HepG2 (cell line): ENCODE measurements around the gene XPNPEP2. TPM values are rescaled to one million over a fixed set of nuclear protein-coding genes. Genes with fewer than 3 reads are reported as not detected.

Experiments
- ATAC-seq: fragments of 200-7000 bp; cut with Tn5 transposase; 3 replicates; pipeline ENCODE4 v1.9.1; 2020; ENCODE audit warnings: mild to moderate bottlenecking, moderate library complexity
- BruUV-seq: library from RNA; stranded (reverse); fragments of 400-500 nt; replicated peaks from 2 replicates; lab custom pipeline; 2021; lab: Mats Ljungman, UMichigan
- CTCF ChIA-PET: fragments of 300-600 bp; formaldehyde crosslinking; extraction: SDS; loops from one replicate; lab custom pipeline; 2021; ENCODE audit warnings: low total read pairs, inconsistent platforms, low intra/inter-chr PET ratio; lab: Yijun Ruan, JAX
- POLR2A ChIA-PET: fragments of 350-600 bp; sonication (Branson Sonifier 250); formaldehyde crosslinking; loops from one replicate; lab custom pipeline; 2020; ENCODE audit warnings: antibody characterized with exemption, inconsistent platforms; lab: Yijun Ruan, JAX
- DNase-seq: peaks from one replicate; pipeline ENCODE4 v3.0.0-alpha.2; 2015; ENCODE audit warnings: low spot score
- FAIRE-seq: peaks from 3 replicates; lab custom pipeline; 2011; peaks lifted over from hg19 to GRCh38; lab: Jason Lieb, UNC
- H2AFZ ChIP-seq: one replicate; pipeline ENCODE4 v1.6.1; 2011; ENCODE audit warnings: low read length, inconsistent platforms
- H3K27ac ChIP-seq: fragments of 300-600 bp; 3 replicates; pipeline ENCODE4 v1.8.0; 2011; ENCODE audit warnings: mixed run types, mild to moderate bottlenecking, mixed read lengths, low read length, inconsistent platforms; ENCODE audit not compliant: insufficient read depth; ENCODE audit errors: extremely low read length
- H3K27me3 ChIP-seq, 2 experiments: fragments of 200-600 bp in 1 of 2; 2 replicates in 1 of 2; 3 replicates in 1 of 2; pipeline versions ENCODE4 v1.6.0 to v1.8.0; 2011; ENCODE audit warnings: low read length in 2 of 2, mild to moderate bottlenecking in 2 of 2, moderate library complexity in 2 of 2, inconsistent platforms in 1 of 2; ENCODE audit not compliant: insufficient read depth in 2 of 2, control insufficient read depth in 1 of 2
- H3K36me3 ChIP-seq, 2 experiments: fragments of 200-600 bp in 1 of 2; replicated peaks in 1 of 2; 2 replicates in 1 of 2; 3 replicates in 1 of 2; pipeline versions ENCODE4 v1.5.1 to v1.8.0; 2011; ENCODE audit warnings: low read length in 2 of 2, inconsistent platforms in 1 of 2; ENCODE audit not compliant: insufficient read depth in 2 of 2, control insufficient read depth in 1 of 2
- H3K4me1 ChIP-seq: 2 replicates; pipeline ENCODE4 v1.5.1; 2012; ENCODE audit warnings: low read length, inconsistent platforms; ENCODE audit not compliant: insufficient read depth
- H3K4me2 ChIP-seq: 2 replicates; pipeline ENCODE4 v1.6.0; 2011; ENCODE audit warnings: low read depth, low read length, inconsistent platforms
- H3K4me3 ChIP-seq, 3 experiments: fragments of 200-600 bp in 1 of 3; sonication (generic), shearing (Covaris generic) in 1 of 3; replicated peaks in 1 of 3; 2 replicates each; pipeline ENCODE4 v1.5.1; 2011 to 2016; ENCODE audit warnings: low read length in 3 of 3, inconsistent platforms in 2 of 3, low read depth in 2 of 3, mild to moderate bottlenecking in 2 of 3, control low read depth in 1 of 3, mixed read lengths in 1 of 3; ENCODE audit not compliant: insufficient read depth in 1 of 3
- H3K79me2 ChIP-seq: one replicate; pipeline ENCODE4 v1.6.1; 2011; ENCODE audit warnings: low read length, inconsistent platforms; ENCODE audit not compliant: insufficient read depth
- H3K9ac ChIP-seq: 2 replicates; pipeline ENCODE4 v1.6.0; 2011; ENCODE audit warnings: mild to moderate bottlenecking, low read depth, low read length, inconsistent platforms; ENCODE audit not compliant: insufficient read depth
- H3K9me3 ChIP-seq: 2 replicates; pipeline ENCODE4 v1.5.1; 2012; ENCODE audit warnings: mild to moderate bottlenecking, low read length
- H4K20me1 ChIP-seq: 2 replicates; pipeline ENCODE4 v1.6.0; 2011; ENCODE audit warnings: inconsistent platforms, mild to moderate bottlenecking, low read length, moderate library complexity; ENCODE audit not compliant: insufficient read depth
- ARNT2 ChIP-seq: sonication (generic); formaldehyde crosslinking; IDR thresholded peaks from 2 replicates; pipeline ENCODE4 v1.8.0; 2022; ENCODE audit warnings: mild to moderate bottlenecking, low read depth, missing genetic modification reagents, moderate library complexity
- CBFB ChIP-seq: sonication (generic); formaldehyde crosslinking; IDR thresholded peaks from 2 replicates; pipeline ENCODE4 v1.4.0; 2020; ENCODE audit warnings: missing genetic modification reagents
- FOXP4 ChIP-seq: sonication (generic); formaldehyde crosslinking; IDR thresholded peaks from 2 replicates; pipeline ENCODE4 v1.4.0; 2020; ENCODE audit warnings: missing genetic modification reagents
- GTF3A ChIP-seq: sonication (generic); formaldehyde crosslinking; conservative IDR thresholded peaks from 2 replicates; pipeline ENCODE4 v1.4.0; 2020; ENCODE audit warnings: mild to moderate bottlenecking, missing genetic modification reagents
- HDAC2 ChIP-seq: sonication (generic); formaldehyde crosslinking; IDR thresholded peaks from 2 replicates; pipeline ENCODE4 v1.4.0; 2020; ENCODE audit warnings: missing genetic modification reagents
- MIER2 ChIP-seq: IDR thresholded peaks from 2 replicates; pipeline ENCODE4 v1.6.1; 2016; ENCODE audit warnings: missing biosample characterization, missing genetic modification reagents
- PAF1 ChIP-seq: IDR thresholded peaks from 2 replicates; pipeline ENCODE4 v1.6.1; 2016; ENCODE audit warnings: missing genetic modification reagents, missing compliant biosample characterization
- REST ChIP-seq, 2 experiments: IDR thresholded peaks; 2 replicates each; pipeline ENCODE4 v1.6.1; 2011 to 2012; ENCODE audit warnings: low read length in 2 of 2, borderline replicate concordance in 1 of 2, low read depth in 1 of 2, mild to moderate bottlenecking in 1 of 2, moderate library complexity in 1 of 2
- SALL2 ChIP-seq: sonication (generic); formaldehyde crosslinking; IDR thresholded peaks from 2 replicates; pipeline ENCODE4 v1.8.1; 2023; ENCODE audit warnings: mild to moderate bottlenecking, missing genetic modification reagents, inconsistent platforms
- TBX2 ChIP-seq: sonication (generic); formaldehyde crosslinking; IDR thresholded peaks from 2 replicates; pipeline ENCODE4 v1.5.0; 2020; ENCODE audit warnings: missing genetic modification reagents, mild to moderate bottlenecking, borderline replicate concordance
- U2AF1 ChIP-seq: fragments of 200-400 bp; formaldehyde crosslinking; optimal IDR thresholded peaks from 2 replicates; pipeline ENCODE3; 2017; ENCODE audit warnings: mild to moderate bottlenecking, low read depth, low read length
- ZBTB14 ChIP-seq: sonication (generic); formaldehyde crosslinking; IDR thresholded peaks from 2 replicates; pipeline ENCODE4 v1.4.0; 2020; ENCODE audit warnings: missing genetic modification reagents
- ZBTB39 ChIP-seq: sonication (generic); formaldehyde crosslinking; IDR thresholded peaks from 2 replicates; pipeline ENCODE4 v1.5.0; 2020; ENCODE audit warnings: missing genetic modification reagents
- ZFP41 ChIP-seq: sonication (generic); formaldehyde crosslinking; IDR thresholded peaks from 2 replicates; pipeline ENCODE4 v1.4.0; 2020; ENCODE audit warnings: mild to moderate bottlenecking, missing genetic modification reagents, borderline replicate concordance
- ZNF44 ChIP-seq: sonication (generic); formaldehyde crosslinking; IDR thresholded peaks from 2 replicates; pipeline ENCODE4 v1.5.1; 2020; ENCODE audit warnings: mild to moderate bottlenecking, missing genetic modification reagents
- WGBS: methylation state at CpG from one replicate; pipeline ENCODE4 v1.1.6; 2017; ENCODE audit warnings: low lambda C conversion rate; 5-methylcytosine and 5-hydroxymethylcytosine counted together
- in situ Hi-C: cut with HindIII; loops from 2 replicates; pipeline ENCODE4 v1.10.0; 2017; ENCODE audit warnings: low pct_unique_long_range_greater_than_20kb; ENCODE audit not compliant: extremely low pct_ligation_motif_present
- intact Hi-C: fragments of 100-400 bp; cut with micrococcal nuclease; formaldehyde crosslinking; loops from one replicate; pipeline ENCODE4 v1.10.0; 2022; ENCODE audit not compliant: unreplicated experiment
- polyA plus RNA-seq, 8 experiments: library from polyadenylated mRNA; depleted of rRNA in 3 of 8; stranded (reverse) in 7 of 8; unstranded in 1 of 8; fragments of >200 nt; fragmentation: Illumina TruSeq in 4 of 8; extraction: Trizol in 4 of 8; gene quantifications; 2 replicates each; pipeline versions ENCODE4 v1.2.1 to v1.2.3, GENCODE V29; 2011 to 2016; ENCODE audit warnings: low read depth in 4 of 8, missing spikeins in 1 of 8, mixed read lengths in 1 of 8; ENCODE audit not compliant: insufficient read depth in 1 of 8
- total RNA-seq, 5 experiments: library from RNA; depleted of rRNA; stranded (reverse); fragments of >200 nt; fragmentation: Illumina TruSeq; extraction: Trizol; gene quantifications; 2 replicates each; pipeline ENCODE4 v1.2.3, GENCODE V29; 2016; ENCODE audit warnings: low read depth in 1 of 5

Gene XPNPEP2
- total and polyA plus RNA-seq, 2 of the 13 experiments (the other 11 are each of a cell fraction or from before 2014, with no cell fraction given) = 1.1 to 1.8 TPM

GRCh38 chrX:129732857-129733256 is 5.9 kb upstream of the XPNPEP2 start:
- POLR2A ChIA-PET = no interaction called here
- Histone ChIP-seq H3K36me3 (no peaks in the 10 kb centered on the region), H3K27me3 (no peaks in the 10 kb centered on the region), H3K4me3 (no peak overlapping the region), H3K4me2 (no peak overlapping the region), H3K4me1 (peaks cover 29% of the 10 kb centered on the region), H3K27ac (no peak overlapping the region), H4K20me1 (no peaks in the 10 kb centered on the region), H2AFZ (no peak overlapping the region), H3K9ac (no peak overlapping the region), H3K79me2 (no peaks in the 10 kb centered on the region), H3K9me3 (no peaks in the 10 kb centered on the region)
- ATAC-seq (no peak), FAIRE-seq (no peak), DNase-seq (no peak)
- in situ Hi-C loops (no loop called here), intact Hi-C loops (no loop called here)
- TF ChIP-seq REST (IDR thresholded peaks at IDR 0.05; ENCODE audit: borderline replicate concordance in 1 of 2, low read depth in 1 of 2, low read length in 2 of 2) (no peak), HDAC2 (no peak), ZFP41 (no peak), ZBTB14 (no peak), CBFB (no peak), ZNF44 (no peak), U2AF1 (no peak), MIER2 (CRISPR knock-in tag) (no peak), GTF3A (CRISPR knock-in tag) (no peak), ARNT2 (CRISPR knock-in tag) (no peak), ZBTB39 (CRISPR knock-in tag) (no peak), FOXP4 (CRISPR knock-in tag) (no peak), SALL2 (CRISPR knock-in tag) (no peak), TBX2 (CRISPR knock-in tag) (no peak), PAF1 (no peak)
- WGBS = no CpG with 5 or more reads among the region's 2 CpGs
- CTCF ChIA-PET = no interaction called here
- no TSS peak for BruUV-seq
